ENCODE measurements around the gene CFAP68.
"Not testable (repeated sequence)": the region's sequence is repeated elsewhere in the genome, so short reads cannot be mapped to it uniquely, and the experiment has no call there.

The CFAP68 gene

DNA sequence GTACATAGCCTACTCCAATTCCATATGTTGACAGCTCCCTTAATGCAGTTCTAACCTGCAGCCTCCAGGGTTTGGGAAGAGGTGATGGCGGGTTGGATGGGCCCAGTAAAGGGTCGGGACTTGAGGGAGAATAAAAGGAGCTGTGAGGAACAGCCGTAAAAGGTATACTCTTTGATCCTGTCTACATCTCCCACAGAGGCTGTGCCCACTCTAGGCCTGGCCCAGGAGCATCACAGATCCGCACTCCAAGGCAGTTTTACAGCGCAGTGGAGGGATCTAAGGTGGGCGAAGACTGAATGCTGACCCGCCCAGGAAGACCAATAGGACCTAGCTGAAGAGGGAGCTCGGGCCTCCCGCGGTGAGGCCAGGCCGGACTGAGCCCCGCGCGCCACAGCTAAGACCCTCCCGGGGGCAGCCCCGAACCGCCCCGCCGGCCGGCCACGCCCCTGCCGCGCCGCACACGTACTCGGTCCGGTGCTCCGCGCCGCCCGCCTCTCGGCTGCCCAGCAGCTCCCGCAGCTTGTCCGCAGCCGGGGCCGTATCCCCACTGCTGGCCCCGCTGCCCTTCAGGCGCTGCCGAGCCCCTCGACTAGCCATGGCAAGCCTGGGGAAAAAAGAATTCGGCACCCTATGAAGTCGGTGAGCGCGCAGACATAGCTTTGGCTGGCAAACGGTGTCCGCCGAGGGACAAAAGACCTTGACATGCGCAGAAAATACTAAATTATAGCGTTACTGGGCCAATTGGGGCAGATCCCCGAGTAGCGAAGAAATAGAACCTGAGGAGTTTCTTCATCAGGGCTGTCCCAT is 8.3 kb upstream of the CFAP68 start, which contains the start of gene ALG9:
TSS of gene ALG9 (minus strand) at position 696 of the 807 bp plus-strand sequence. CDS start at position 597, 99 bp downstream.
- DNase-seq = peak; percentile 68

DNA sequence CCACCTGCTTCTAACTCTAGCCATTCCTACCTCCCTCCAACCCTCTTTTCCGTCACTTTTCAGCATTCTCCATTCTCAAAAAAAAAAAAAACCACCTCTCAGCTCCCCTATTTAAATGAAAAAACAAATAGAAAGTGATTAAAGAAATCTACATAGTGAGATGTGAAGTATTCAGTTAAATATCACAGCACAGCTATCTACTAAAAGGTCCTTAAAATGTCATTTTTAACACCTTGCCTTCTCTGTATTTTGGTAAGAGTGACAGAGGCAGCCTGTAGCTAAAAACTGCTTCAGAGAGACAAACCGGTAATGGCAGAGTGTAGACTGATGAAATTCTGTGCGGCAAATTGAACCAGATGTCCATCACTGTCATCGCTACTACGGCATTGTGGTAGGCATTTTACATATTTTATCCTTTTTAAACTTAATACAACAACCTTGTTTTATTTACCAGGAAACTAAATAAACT is 7.6 kb upstream of the CFAP68 start:
- DNase-seq = no peak

DNA sequence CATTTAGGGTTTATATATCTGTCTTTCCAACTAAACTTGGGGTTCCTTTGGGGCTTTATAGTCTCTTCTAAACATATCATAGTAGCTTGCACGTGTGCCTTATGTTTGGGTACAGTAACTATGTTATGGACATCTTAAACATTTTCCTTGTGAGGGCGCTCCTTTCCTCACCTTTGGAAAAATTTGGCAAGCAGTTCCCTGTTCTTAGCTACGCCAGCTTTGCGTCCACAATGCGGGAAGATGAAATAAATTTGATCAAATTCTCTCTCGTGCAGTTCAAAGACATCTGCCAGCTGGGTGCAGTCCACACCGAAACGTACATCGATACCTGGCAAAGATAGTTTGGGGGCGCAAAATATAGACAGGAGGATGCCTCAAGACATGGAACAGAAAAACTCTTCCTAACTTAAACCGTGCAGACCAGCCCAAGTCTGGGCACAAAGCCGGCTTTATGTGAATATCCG is 924 bp upstream of the CFAP68 start:
- DNase-seq = no peak

DNA sequence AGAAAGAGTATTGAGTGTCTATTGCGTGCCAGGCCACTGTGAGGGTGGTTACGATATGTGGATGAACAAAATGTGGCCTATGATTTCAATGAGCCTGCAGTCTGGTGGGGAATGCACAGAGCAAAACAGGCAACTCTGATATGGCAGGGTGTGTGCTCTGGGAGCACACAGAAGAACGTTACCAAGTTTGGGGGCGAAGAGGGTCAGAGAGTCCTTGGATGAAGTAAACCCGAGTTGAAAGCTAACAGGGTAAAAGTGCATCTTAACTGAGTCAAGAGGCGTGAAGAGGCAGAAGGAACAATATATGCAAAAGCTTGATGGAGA is 258 bp downstream of the CFAP68 start:
- DNase-seq = no peak

DNA sequence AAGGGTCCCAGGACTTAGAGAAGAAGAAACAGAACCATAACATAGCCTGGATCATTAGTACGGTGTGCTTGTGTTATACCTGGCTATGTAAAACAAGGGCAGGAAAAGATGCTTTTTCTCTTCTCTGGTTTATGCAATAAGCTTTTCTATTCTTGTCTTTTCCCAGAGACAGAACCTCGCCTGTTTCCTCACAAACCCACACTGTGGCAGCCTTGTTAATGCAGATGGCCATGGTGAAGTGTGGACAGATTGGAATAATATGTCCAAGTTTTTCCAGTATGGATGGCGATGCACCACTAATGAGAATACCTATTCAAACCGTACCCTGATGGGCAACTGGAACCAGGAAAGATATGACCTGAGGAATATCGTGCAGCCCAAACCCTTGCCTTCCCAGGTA is 2.9 kb downstream of the CFAP68 start:
- no peak for DNase-seq

DNA sequence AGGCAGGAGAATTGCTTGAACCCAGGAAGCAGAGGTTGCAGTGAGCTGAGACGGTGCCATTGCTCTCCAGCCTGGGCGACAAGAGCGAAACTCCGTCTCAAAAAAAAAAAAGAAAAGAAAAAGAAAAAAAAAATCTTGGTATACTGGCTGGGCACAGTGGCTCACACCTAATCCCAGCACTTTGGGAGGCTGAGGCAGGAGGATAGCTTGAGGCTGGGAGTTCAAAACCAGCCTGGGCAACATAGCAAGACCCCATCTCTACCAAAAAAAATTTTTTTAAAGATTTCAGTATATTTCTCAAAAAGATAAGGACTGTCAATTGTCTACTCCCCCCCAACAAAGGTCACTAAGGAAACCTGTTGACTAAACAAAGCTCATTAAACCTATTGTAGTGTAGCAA is 5.7 kb downstream of the CFAP68 start:
- not testable (repeated sequence) for DNase-seq

DNA sequence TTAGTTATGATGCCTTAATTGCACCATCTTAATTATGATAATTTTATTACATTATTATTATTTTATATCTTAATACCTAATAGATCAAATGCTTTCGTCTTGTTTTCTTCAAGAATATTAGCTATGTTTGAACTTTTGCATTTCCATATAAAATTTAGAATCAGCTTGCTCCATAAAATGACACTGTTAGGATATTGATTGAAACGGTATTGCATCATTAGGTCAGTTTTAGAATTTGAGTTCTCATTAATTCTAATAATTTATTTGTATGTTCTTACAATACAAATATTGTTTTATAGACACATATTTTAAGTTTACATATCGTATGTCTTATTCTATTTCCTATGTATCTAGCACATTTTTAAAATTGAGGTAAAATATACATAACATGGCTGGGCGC is 6.7 kb downstream of the CFAP68 start:
- DNase-seq = no peak

DNA sequence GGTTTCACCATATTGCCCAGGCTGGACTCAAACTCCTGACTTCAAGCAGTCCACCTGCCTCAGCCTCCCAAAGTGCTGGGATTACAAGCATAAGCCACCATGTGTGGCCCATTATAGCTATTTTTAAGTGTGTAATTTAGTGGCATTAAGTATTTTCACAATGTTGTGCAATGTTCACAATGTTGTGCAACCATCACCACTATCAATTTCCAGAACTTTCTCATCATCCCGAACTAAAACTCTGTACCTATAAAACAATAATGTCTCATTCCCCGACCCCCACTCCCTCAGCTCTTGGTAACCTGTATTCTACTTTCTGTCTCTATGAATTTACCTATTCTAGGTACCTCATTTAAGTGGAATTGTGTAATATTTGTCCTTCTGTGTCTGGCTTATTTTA is 7.5 kb downstream of the CFAP68 start:
- peak; percentile 12 for DNase-seq

DNA sequence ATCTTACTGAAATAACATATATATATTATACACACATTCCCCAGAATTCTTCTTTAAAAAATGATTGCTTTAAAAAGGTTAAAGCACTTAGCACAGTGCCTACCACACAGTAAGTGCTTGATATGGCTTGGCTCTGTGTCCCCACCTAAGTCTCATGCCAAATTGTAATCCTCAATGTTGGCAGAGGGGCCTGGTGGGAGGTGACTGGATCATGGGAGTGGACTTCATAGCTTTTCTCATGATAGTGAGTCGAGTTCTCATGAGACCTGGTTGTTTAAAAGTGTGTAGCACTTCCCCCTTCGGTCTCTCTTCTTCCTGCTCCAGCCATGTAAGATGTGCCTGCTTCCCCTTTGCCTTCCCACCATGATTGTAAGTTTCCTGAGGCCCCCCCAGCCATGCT is 26.1 kb downstream of the CFAP68 start:
- DNase-seq = peak; percentile 6

DNA sequence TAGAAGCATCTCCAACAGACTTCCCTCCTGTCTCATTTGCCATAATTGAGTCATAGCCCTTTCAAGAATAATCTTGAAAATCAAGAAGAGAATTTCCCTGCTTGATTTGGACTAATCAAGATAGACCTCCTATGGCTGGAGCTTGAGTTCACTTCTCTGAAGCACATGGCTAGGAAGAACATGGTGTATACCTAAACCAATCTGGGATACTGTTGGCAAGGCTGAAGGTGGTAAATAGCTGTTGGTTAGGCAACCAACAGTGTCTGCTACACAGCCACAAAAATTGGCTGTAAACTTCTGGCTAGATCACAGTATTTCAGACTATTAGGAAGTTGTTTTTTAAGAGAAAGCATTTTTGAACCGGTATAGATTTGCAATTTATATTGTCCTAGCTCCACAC is 27.3 kb downstream of the CFAP68 start:
- no peak for DNase-seq

DNA sequence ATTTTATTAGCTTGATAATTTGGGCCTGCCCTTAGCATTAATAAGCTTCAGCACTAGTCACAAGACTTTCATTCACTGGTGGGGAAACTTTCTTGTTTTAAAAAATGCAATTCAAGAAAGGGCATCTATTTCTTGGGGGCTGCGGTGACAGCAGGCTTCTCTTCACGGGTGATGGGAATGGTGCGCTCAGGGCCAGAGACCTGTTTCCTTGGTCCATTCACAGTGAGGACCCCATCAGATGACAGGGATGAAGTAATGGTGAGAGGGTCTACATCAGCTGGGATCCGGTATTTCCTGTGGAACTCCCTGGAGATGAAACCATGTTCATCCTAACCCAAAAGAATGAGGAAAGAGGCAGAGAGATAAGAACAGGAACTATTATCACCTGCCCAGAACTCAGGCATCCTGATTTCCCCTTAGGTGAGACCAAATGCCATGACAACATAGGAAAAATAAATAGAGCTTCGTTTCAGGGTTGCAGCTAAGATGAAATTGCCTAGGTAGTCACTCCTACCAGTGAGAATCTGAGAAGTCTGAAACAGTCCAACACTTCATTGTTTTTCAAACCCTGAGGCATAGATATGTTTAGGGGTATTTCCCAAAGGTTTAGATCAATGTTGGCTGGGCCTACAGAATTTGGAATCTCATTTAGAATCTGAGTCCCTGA is 29.4 kb downstream of the CFAP68 start:
- DNase-seq = no peak

DNA sequence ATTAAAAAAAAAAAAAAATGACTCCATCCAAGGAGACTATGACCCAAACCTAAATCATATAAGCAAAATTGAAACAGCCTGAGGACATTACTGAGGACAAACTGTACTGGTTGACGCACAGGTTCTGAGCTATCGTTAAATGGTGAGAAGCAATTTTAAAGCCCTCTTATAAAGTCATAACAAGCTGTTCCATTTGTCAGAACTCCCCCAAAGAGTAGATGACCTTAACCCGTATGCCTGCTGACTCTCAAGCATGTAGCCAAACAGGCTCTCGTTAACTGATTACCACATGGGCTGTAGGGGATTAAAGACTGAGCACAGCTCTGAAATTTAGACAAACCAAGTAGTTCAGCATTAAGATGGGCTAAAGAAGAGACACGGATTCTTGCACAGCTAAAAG is 30.0 kb downstream of the CFAP68 start:
- DNase-seq = no peak

DNA sequence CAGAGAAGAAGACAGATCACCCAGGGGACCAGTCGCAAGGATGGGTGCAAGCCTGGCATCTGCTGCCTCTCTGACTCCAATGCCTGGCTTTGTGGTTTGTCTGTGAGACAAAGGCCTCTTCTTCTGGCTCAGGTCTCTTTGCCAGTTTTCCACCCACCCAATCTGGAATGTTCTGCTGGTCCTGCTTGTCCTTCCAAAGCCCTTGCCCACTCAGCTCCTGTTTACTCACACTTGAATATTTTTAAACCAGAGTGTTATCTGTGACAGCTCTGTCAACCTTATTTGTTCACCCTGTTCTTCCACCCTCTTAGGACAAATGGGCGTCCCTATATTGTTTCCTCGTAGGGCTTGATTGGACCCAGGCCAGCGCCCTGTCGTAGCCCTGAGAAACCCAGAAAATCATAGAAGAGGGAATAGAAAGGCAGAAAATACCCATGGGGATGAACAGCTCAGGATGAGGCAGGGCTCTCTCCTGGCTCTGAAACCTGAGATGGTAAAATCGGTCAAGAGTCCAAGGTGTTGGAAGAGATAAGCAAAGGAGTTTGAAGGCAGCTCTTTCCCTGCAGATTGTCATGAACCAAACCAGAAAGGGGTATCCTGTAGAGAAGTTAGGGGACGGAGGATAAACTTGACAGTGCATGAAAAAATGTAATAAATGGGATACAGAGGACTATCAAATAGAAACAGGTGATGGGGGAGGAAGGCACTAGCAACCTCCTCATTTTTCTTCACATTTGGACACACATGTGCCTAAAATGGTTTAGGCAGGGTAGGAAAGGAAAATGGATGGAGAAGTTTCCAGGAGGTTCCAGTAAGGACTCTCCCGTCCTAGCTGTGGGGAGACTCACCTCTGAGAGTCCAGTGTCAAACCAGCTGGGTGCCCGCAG is 31.6 kb downstream of the CFAP68 start:
- DNase-seq = no peak

DNA sequence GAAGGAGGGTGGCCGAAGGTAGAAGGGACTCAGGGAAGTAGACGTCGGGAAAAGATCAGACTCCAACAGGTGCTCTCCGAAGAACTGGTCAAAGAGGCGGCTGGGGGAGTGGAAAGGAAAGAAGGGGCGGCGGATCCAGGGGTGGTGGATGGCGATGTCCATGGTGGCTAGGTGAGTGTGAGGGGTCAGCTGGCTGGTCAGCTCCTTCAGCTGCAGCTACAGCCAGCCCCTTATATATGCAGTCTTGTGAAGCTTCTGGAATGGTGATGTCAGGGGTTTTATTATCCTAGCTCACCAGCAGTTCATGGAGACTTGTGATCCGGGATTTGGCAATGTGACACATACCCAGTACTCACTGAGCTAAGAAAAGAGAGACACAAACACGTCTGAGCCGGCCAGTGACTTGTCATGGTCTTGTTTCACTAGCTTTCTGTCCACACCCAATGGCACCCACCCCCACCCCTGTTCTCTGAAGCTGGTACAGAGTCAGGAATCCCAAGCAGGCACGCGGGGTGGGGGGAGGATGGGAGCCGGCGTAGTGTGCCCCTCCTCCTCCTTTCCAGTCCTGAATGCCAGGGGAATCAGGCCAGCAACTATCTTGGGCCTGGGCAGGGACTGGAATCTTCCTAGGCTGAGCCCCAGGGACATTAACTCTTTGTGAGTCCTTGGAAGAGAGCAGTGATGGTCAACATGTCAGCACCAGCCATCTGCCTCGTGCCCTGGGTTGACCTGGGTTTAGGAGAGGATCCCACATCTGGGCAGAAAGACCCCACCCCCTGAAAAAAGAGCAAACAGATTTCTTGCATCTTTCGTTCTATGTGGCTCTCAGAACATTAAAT is 32.4 kb downstream of the CFAP68 start, which contains the start of gene CRYAB:
TSS of gene CRYAB (minus strand) at position 208 of the 839 bp plus-strand sequence. CDS start at position 162, 46 bp downstream.
- no peak for DNase-seq

DNA sequence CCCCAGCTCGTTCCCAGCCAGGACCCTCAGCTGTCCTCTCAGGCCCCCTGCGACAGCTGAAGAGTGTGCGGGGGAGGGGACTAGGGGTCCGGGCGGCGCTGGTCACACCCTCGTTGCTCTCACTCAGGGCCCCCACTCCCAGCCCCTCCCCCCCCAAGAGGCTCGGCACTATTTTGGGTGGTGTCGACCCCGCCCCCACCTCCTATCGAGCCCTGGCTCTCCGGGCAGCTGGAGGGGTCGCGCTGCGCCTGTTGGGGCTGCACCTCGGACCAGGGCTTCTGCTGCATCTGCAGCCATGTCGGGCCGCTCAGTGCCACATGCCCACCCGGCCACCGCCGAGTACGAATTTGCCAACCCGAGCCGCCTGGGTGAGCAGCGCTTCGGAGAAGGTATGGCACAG is 33.2 kb downstream of the CFAP68 start, which contains the start of gene HSPB2:
TSS of gene HSPB2 (plus strand) at position 200 of the 400 bp plus-strand sequence. CDS start at position 296, 96 bp downstream.
- no peak for DNase-seq

DNA sequence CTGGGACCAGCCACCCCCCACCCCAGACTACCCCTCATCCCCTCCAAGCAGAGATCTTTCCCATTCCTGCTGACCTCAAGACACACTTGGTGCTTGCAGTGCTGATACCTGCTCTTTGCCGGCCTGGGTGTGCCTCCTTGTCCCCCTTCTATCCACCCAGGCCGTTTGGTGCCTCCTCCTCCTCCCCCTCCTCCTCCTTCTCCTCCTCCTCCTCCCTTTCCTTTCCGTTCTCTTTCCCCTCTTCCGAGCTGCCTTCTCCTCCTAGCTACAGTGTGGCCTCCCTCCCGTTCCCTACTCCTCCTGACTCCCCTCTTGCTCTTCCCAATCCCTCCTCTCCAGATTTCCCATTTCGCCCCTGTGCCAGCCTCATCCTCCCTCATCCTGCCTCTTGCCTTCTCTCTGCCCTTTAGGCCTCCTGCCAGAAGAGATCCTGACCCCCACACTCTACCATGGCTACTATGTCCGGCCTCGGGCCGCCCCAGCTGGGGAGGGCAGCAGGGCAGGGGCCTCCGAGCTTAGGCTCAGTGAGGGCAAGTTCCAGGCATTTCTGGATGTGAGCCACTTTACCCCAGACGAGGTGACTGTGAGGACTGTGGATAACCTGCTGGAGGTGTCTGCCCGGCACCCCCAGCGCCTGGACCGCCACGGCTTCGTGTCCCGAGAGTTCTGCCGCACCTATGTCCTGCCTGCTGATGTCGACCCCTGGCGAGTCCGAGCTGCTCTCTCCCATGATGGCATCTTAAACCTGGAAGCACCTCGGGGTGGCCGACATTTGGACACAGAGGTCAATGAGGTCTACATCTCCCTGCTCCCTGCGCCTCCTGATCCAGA is 33.9 kb downstream of the CFAP68 start:
- no peak for DNase-seq

DNA sequence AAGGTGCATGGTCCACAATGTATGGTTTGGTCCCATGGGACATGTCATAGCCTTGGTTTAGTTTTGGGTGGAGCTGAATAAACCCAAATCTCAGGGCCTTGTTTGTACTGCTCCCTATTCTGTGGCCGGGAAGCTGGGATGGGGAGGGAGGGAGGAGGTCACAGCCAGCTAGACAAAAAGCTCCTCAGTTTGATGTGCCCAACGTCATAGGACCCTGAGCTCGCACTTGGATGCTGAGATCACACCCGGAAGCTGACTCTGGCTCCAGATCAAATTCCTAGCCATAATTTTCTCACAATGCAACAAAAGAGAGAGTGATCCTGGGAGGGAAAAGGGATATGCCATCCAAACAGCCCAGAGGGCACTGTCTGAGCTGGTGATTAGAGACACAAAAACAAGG is 34.7 kb downstream of the CFAP68 start:
- DNase-seq = no peak

DNA sequence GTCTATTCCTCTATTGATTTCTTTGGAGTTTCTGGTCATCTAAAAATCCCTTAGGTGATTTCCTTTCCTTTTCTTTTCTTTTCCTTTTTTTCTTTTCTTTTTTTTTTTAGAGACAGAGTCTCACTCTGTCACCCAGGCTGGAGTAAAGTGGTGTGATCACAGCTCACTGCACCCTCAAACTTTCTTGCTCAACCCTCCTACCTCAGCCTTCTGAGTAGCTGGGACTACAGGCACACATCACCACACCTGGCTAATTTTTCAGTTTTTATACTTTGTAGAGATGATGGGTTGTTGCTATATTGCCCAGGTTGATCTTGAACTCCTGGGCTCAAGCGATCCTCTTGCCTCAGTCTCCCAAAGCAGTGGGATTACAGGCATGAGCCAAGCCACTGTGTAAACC is 37.4 kb downstream of the CFAP68 start:
- DNase-seq = no peak

DNA sequence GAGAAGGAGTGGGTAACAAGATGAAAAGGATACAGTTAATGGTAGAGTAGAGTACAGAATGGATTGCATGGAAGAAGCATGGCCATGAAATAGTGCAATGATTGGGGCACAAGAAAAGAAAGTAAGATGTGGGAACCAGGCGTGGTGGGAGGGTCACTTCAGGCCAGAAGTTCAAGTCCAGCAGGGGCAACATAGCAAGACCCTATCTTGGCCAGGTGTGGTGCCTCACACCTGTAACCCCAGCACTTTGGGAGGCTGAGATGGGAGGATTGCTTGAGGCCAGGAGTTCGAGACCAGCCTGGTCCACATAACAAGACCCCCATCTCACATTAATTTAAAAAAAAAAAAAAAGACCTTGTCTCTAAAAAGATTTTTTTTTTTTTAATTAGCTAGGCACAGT is 38.0 kb downstream of the CFAP68 start:
- DNase-seq = no peak

DNA sequence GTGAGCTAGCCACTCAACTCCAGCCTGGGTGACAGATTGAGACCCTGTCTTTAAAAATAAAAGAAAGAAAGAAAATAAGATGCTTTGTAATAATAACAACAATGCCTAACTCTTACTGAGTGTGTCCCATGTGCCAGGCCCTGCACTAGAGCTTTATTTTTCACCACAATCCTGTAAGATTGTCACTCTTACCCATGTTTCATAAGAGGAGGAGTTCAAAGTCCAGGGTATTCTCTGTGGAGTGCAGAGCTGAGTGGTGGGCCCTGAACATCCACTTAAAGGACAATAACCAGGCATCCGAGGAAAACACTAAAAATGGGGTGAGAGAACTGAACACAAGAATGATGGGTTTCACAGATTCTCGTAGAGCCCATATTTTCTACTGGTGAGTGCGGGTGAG is 38.4 kb downstream of the CFAP68 start:
- no peak for DNase-seq
